Neuron (in vitro differentiated cells): Measurements from ENCODE around the gene ATP7A.
"Not testable (repeated sequence)": the region's sequence is repeated elsewhere in the genome, so short reads cannot be mapped to it uniquely, and the experiment has no call there.

ENCODE experiments used
- H2AFZ ChIP-seq: one replicate; pipeline ENCODE4 v1.6.1; 2013; ENCODE audit warnings: low read depth, mild to moderate bottlenecking, inconsistent platforms, low read length, moderate library complexity
- H3K27me3 ChIP-seq: one replicate; pipeline ENCODE4 v1.6.1; 2013; ENCODE audit warnings: low read length; ENCODE audit not compliant: insufficient read depth
- H3K36me3 ChIP-seq: one replicate; pipeline ENCODE4 v1.6.1; 2013; ENCODE audit warnings: low read length; ENCODE audit not compliant: insufficient read depth
- H3K4me1 ChIP-seq: one replicate; pipeline ENCODE4 v1.6.1; 2013; ENCODE audit warnings: low read length; ENCODE audit not compliant: insufficient read depth
- H3K4me3 ChIP-seq: 2 replicates; pipeline ENCODE4 v1.5.1; 2013; ENCODE audit warnings: mild to moderate bottlenecking, low read length, moderate library complexity
- H3K9me3 ChIP-seq: one replicate; pipeline ENCODE4 v1.6.1; 2013; ENCODE audit warnings: low read length

The ATP7A gene

GRCh38 chrX:78073147-78074077, 162.9 kb downstream of the ATP7A start:
- not testable (repeated sequence) for H3K4me3 ChIP-seq, H3K36me3 ChIP-seq, H3K27me3 ChIP-seq, H3K4me1 ChIP-seq, H3K9me3 ChIP-seq, H2AFZ ChIP-seq

- Histone ChIP-seq H3K36me3 (no peaks in the 10 kb centered on the region), H3K4me3 (no peak overlapping the region), H3K27me3 (no peaks in the 10 kb centered on the region), H2AFZ (no peak overlapping the region), H3K4me1 (no peaks in the 10 kb centered on the region), H3K9me3 (no peaks in the 10 kb centered on the region)
Observed at GRCh38 chrX:78074088-78074487, 163.6 kb downstream of the ATP7A start.

- no peaks in the 10 kb centered on the region for H3K36me3 ChIP-seq
- H3K4me1 ChIP-seq = no peaks in the 10 kb centered on the region
- H3K4me3 ChIP-seq = no peak overlapping the region
Observed at GRCh38 chrX:78075787-78076389, 165.4 kb downstream of the ATP7A start.

GRCh38 chrX:78081413-78081812, 170.9 kb downstream of the ATP7A start:
- not testable (repeated sequence) for H2AFZ ChIP-seq, H3K27me3 ChIP-seq, H3K4me3 ChIP-seq, H3K36me3 ChIP-seq, H3K9me3 ChIP-seq, H3K4me1 ChIP-seq

More at GRCh38 chrX:78075787-78076389, 165.4 kb downstream of the ATP7A start:
- Histone ChIP-seq H2AFZ (no peak overlapping the region), H3K9me3 (no peaks in the 10 kb centered on the region), H3K27me3 (no peaks in the 10 kb centered on the region)

GRCh38 chrX:78092296-78092695, 181.8 kb downstream of the ATP7A start:
- Histone ChIP-seq H3K36me3 (no peaks in the 10 kb centered on the region), H3K4me1 (no peaks in the 10 kb centered on the region), H3K4me3 (no peak overlapping the region), H2AFZ (no peak overlapping the region), H3K9me3 (no peaks in the 10 kb centered on the region), H3K27me3 (peaks cover 2% of the 10 kb centered on the region)

GRCh38 chrX:78098108-78098507, 187.6 kb downstream of the ATP7A start:
- Histone ChIP-seq H3K4me3 (no peak overlapping the region), H2AFZ (no peak overlapping the region), H3K36me3 (no peaks in the 10 kb centered on the region), H3K9me3 (no peaks in the 10 kb centered on the region), H3K4me1 (no peaks in the 10 kb centered on the region), H3K27me3 (peaks cover 4% of the 10 kb centered on the region)
